Stimulated activated CD8-positive, alpha-beta memory T cell treated with anti-CD3 and anti-CD28 coated beads, Interleukin-7, amount 100 ng/mL, for 4 hours (primary cell): ENCODE measurements around the gene GPN3.
"Not testable (repeated sequence)": the region's sequence is repeated elsewhere in the genome, so short reads cannot be mapped to it uniquely, and the experiment has no call there.

Experiments used
- DNase-seq, 2 donors: peaks; one replicate each; pipeline ENCODE4 v3.0.0-alpha.2; 2020; ENCODE audit warnings: low read depth in 2 of 2

The GPN3 gene

GRCh38 chr12:110444455-110444854 is 23.6 kb downstream of the GPN3 start:
- DNase-seq, result no peak

- DNase-seq, result no peak
Observed at GRCh38 chr12:110436231-110436630, 31.8 kb downstream of the GPN3 start.

- DNase-seq, result no peak
Observed at GRCh38 chr12:110431957-110432587, 36.0 kb downstream of the GPN3 start.

- not testable (repeated sequence) for DNase-seq
Observed at GRCh38 chr12:110429676-110430075, 38.4 kb downstream of the GPN3 start.

GRCh38 chr12:110426406-110426805 is 41.7 kb downstream of the GPN3 start:
- DNase-seq, result no peak

- DNase-seq, result no peak
Observed at GRCh38 chr12:110424237-110424636, 43.8 kb downstream of the GPN3 start.

- DNase-seq, result no peak
Observed at GRCh38 chr12:110421701-110422100, 46.4 kb downstream of the GPN3 start.

- no peak for DNase-seq
Observed at GRCh38 chr12:110421159-110421661, 46.8 kb downstream of the GPN3 start.

GRCh38 chr12:110420644-110421043 is 47.4 kb downstream of the GPN3 start:
- DNase-seq, result not testable (repeated sequence)

GRCh38 chr12:110417113-110417512 is 50.9 kb downstream of the GPN3 start:
- DNase-seq, result not testable (repeated sequence)

- not testable (repeated sequence) for DNase-seq
Observed at GRCh38 chr12:110410086-110410485, 58.0 kb downstream of the GPN3 start.

- DNase-seq, result not testable (repeated sequence)
Observed at GRCh38 chr12:110405126-110405662, 62.9 kb downstream of the GPN3 start.

GRCh38 chr12:110403976-110404682 is 63.9 kb downstream of the GPN3 start:
- peak; percentile 70 to 73 for DNase-seq

- DNase-seq, result peak; percentile 74 to 76
Observed at GRCh38 chr12:110403146-110403975, 64.7 kb downstream of the GPN3 start, which contains the start of gene ANAPC7. TSS of gene ANAPC7 (minus strand) at chr12:110403708. CDS start at chr12:110403627, 81 bp downstream.
